GM12873 (cell line): ENCODE measurements around the gene CRYM.

ENCODE experiments used
- TF ChIP-seq, protein P1 (sequence below): IDR thresholded peaks from 2 replicates; pipeline ENCODE4 v1.5.1; 2012; ENCODE audit warnings: low read depth, mild to moderate bottlenecking, moderate library complexity, low read length, control low read depth; ENCODE audit not compliant: insufficient read depth; ENCODE audit errors: missing control alignments

Gene CRYM

GRCh38 chr16:21281698-21282389 is 3.8 kb upstream of the CRYM start:
- TF ChIP-seq, protein P1, sequence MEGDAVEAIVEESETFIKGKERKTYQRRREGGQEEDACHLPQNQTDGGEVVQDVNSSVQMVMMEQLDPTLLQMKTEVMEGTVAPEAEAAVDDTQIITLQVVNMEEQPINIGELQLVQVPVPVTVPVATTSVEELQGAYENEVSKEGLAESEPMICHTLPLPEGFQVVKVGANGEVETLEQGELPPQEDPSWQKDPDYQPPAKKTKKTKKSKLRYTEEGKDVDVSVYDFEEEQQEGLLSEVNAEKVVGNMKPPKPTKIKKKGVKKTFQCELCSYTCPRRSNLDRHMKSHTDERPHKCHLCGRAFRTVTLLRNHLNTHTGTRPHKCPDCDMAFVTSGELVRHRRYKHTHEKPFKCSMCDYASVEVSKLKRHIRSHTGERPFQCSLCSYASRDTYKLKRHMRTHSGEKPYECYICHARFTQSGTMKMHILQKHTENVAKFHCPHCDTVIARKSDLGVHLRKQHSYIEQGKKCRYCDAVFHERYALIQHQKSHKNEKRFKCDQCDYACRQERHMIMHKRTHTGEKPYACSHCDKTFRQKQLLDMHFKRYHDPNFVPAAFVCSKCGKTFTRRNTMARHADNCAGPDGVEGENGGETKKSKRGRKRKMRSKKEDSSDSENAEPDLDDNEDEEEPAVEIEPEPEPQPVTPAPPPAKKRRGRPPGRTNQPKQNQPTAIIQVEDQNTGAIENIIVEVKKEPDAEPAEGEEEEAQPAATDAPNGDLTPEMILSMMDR: no peak

- TF ChIP-seq, protein P1: no peak
Measured at GRCh38 chr16:21279501-21279900, 1.4 kb upstream of the CRYM start.

DNA sequence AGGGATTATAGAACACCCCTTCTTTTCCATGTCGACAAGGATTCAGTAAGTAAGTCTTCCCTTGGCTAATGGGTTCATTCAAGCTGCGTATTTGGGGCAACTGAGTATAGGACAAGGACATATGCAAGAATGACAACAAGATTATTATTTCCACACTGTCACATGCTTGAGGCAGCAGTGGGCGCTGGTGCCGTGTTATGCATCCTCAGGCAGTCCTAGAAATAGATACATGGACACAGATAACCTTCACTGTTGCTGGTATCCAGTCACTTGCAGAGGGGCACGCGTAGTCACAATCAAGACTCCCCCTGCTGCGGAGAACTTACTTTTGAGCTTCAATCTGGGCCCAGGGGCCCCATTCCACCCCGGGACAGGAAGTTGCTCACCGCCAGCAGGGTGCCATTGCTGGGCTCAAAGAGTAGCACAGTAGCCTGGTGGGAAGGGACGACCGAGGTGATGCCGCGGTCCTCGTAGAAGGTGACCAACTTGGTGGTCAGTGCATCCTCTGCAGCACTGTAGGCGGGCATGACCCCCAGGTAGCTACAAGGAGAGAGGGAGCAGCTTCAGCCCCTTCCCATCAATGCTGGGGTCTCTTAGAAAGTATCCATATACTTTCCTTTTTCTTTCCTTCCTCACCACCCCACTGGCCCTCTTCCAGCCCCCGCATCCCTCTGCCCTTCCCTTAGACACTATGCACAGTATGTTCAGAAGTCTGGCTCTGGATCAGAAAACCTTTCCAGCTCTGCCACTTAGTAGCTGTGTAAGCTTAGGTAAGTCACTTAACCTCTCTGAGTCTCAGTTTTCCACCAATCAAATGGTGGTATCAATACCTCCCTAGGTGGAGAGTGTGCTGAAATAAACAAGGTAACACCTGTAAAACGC is 804 bp downstream of the CRYM start:
- TF ChIP-seq, protein P1: no peak

GRCh38 chr16:21276090-21276489 is 2.0 kb downstream of the CRYM start:
- TF ChIP-seq, protein P1: no peak

GRCh38 chr16:21275529-21275928 is 2.6 kb downstream of the CRYM start:
- TF ChIP-seq, protein P1: no peak

DNA sequence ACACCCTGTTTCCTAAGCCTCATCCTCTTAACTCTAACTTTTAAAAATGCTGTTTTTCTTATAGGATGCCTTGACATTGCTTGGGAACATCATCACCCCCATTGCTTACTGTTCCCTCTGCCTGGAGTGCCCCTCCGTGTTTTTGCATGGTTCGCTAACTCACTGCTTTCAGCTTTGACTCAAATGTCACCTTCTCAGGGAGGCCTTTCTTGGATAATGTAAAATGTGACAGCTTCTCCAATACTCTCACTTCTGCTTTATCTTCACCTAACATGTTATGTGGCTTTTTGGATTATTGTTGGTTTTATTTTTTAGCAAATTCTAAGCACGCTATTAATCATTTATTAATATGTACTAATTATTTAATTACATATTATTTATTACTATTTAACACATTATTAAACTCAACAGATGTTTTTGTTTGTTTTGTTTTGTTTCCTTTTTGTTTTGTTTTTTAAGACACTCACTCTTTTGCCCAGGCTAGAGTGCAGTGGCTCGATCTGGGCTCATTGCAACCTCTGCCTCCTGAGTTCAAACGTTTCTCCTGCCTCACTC is 3.8 kb downstream of the CRYM start:
- TF ChIP-seq, protein P1: no peak

GRCh38 chr16:21272253-21272652 is 5.8 kb downstream of the CRYM start:
- TF ChIP-seq, protein P1: no peak
